Tongue (tissue), 2 donors: Measurements from ENCODE around the gene CDKL5. TPM values are rescaled to one million over a fixed set of nuclear protein-coding genes. Genes with fewer than 3 reads are reported as not detected.

Source experiments
- DNase-seq: peaks from one replicate; pipeline ENCODE4 v3.0.0-alpha.2; 2015
- total RNA-seq: library from RNA; depleted of rRNA; stranded (reverse); fragments of >200 nt; gene quantifications from one replicate; pipeline ENCODE4 v1.2.3, GENCODE V29; 2014

The CDKL5 gene
- total RNA-seq, 1 donor from 2014 or later, result 9.3 TPM

DNA sequence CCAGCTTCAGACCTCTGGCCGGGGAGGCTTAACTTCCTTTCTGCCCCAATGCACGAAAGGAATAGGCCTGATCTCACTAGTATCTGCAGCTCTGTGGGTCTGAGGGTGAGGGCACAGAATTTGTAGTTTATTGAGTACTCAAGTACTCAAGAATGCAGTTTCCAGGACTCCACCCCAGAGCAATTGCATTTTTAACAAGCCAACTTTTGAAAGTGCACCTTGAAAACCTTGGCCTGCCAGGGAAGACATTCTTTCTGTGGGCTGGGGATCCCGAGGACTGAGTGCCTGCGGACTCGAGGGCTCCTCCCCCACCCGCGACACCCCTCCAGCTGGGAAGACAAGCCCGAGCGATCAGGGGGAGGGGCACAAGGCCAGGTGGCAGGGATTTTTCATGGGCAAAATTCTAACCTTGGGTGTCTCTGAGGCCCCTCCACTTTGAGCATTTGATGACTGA, 224.1 kb downstream of the CDKL5 start:
- DNase-seq, result no peak

DNA sequence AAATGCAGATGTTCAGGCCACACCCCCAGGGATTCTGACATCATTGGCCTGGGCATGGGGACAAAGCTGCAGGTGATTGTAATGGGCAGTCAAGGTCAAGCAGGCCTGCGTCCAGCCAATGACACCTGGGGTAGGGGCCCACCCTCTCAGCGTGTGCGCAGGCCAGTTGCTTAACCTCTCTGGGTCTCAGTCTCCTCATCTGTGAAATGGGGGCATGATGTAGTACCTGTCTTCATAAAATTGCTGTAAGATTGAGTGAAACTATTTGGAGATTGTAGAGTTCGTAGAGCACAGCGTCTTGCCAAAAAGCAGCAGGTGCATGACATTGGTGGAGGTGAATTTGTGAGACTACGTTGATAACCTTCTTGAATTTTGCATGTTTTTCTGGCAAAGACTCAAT, 225.3 kb downstream of the CDKL5 start:
- DNase-seq, result no peak

DNA sequence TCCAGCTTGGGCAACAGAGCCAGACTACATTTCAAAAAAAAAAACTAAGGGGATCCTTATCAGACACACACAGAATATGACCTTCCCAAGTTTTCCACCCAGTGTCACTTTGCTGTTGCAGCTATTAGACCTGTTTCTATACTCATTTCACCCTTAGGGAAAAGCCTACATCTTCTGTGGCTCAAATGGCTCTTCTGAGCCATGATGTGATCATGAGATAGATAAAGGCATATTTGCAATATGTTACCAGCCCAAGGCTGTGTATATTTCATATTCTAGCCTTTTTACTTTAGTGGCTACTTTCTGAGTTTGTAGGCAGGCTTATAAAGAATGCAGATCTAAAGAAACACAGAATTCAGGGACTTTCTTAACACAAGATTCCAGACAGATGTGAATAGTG, 227.2 kb downstream of the CDKL5 start:
- no peak for DNase-seq

DNA sequence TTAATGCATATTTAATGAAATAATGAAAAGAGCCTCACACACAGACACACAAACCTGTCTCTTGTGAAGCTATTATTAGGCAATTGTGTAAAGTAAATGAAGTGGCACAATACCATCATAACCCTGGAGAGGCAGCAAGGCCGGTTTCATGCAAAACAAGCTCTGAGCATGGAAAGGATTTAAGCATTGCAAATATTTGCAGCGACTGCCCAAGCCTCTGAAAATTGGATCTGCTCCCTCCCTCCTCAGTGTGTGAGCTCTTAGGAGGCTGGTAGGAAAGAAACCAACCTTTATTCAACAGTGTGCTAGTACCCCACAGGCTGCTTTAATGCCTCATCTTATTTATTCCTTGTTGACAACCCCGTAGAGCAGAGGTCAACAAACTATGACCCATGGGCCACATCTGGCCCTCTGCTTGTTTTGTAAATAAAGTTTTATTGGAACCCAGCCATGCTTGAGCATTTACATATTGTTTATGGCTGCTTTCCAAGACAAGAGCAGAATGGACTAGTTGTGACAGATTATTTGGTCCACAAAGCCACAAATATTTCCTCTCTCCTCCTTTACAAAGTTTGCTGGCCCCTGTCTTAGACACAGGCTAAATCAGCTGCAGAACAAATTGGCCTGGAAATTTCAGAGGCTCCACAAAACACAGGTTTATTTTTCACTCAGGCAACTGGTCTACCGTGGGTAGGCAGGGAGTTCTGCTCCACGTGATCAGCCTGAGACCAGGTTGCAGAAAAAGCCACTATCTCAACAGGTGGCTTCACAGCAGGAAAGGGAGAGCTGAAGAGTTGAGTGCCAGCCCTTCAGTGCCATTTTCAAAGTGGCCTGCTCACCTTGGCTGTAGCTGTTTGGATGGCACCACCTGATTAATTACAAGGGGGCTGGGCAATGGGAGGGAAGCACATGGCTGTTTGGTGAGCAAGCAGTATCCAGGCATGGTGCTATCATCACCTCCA, 229.7 kb downstream of the CDKL5 start:
- DNase-seq, result no peak

DNA sequence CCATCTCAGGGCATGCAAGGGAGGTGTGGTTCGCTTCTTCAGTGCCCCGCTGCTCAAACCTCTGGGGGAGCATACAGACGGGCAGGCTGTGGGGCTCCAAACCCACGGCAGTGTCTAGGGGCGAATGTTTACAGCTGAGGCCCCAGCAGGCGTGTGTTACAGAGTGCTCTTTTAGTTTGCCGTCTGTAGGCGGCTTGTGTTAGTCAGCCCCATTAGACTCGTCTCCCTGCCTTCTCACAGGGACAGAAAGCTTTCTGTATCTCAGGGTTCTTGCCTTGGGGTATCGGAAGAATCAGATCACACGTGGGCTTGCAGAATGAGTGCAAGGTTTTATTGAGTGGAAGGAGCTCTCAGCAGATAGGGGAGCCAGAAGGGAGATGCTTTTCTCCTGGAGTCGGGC, 235.9 kb downstream of the CDKL5 start:
- no peak for DNase-seq

DNA sequence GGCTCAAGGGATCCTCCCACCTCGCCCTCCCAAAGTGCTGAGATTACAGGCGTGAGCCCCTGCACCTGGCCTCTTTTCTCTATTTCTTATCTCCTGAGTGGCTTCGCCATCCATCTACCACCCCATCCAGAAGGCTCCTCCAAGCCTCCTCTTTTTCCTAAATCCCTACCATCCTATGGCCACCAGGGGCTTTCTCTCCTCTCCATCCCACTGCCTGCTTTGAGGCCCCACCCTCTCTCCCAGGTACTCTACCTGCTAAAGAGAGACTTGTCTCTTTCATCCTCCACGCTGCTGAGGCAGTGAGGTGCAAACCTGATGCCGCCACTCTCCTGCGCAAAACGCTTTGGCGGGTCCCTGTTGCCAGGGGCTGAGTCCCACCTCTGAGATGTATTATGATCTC, 239.5 kb downstream of the CDKL5 start:
- DNase-seq, result no peak

DNA sequence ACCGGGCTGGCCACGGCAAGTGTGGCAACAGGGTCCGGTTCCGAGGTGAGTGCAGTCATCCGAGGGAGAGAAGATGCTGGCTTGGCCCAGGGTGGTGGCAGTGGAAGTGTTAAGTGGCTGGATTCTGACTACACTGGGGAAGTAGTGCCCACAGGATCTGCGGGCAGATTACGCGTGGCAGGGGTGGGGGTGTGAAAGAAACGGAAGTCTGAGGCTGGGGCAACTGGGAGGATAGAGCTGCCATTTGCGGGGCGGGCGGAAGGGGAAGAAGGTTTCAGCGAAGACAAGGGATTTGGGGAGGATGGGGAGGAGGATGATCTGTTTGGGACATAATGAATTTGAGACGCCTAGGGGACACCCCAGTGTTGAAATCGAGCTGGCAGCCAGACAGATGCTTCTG, 241.2 kb downstream of the CDKL5 start:
- DNase-seq, result no peak

DNA sequence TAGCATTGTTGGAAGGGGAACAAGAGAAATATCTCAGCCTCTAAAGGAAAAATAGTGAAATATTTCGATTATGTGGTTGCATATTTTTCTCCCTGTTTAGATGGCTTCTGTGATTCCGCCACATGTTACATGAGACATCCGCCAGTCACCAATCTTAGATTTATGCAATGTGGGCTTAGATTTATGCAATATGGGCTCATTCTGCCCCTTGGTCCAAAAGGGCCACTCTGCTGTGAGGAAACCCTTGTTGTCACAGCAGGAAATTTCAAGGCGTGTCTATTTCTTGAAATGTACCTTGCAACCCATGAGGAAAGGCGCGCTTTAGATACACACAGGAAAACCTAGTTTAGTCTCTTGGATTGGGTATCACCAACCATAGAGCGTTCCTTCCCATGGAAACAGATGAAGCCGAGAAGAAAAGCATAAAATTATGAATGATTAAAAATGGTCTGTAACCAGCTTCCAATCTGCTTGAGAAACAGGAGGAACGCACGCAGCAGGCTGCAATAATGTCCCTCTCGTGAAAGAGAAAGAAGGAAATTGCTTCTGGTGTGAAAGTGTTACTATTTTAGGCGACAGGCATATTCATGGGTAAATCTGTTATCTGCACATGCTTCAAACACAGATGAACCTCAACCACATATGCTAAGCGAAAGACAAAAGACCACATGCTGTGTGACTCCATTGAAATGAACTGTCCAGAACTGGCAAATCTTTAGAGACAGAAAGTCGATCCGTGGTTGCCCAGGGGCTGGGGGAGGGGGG, 242.8 kb downstream of the CDKL5 start:
- no peak for DNase-seq

DNA sequence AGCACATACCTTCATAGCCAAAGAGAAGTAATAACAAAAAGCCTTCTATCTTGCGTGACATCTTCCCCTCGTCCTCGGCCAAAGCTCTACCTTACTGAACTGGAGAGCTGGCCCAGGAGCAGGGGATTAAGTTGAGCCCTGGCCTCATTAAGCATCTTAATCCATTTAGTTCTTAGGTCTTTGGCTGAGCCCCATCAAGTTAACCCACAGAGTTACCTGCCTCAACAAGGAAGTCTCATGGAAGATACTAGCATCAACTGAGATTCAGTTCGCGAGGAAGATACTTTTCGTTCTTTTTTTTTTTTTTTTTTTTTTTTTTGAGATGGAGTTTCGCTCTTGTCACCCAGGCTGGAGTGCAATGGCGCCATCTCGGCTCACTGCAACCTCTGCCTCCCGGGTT, 246.6 kb downstream of the CDKL5 start, which contains the start of gene RS1:
TSS of gene RS1 (minus strand) at position 101 of the 400 bp plus-strand sequence. CDS start at position 61, 40 bp downstream.
- DNase-seq, result no peak

DNA sequence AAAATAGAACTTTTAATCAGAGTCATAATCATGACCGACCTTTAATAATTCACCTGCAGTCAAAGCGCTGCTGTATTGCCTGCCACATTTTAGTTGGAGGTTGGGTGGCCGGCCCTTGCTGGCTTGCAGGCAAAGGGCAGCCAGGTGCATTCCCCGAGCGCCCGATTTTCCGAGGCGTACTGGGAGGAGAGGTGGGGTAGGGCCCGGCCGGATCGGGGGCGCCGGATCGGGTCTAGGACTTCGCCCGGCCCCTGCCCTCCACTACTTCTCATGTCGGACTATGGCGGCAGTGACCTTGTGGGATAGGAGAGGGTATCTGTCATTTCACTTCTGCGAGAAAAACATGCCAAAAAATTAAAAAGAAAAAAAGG, 249.0 kb downstream of the CDKL5 start:
- no peak for DNase-seq

DNA sequence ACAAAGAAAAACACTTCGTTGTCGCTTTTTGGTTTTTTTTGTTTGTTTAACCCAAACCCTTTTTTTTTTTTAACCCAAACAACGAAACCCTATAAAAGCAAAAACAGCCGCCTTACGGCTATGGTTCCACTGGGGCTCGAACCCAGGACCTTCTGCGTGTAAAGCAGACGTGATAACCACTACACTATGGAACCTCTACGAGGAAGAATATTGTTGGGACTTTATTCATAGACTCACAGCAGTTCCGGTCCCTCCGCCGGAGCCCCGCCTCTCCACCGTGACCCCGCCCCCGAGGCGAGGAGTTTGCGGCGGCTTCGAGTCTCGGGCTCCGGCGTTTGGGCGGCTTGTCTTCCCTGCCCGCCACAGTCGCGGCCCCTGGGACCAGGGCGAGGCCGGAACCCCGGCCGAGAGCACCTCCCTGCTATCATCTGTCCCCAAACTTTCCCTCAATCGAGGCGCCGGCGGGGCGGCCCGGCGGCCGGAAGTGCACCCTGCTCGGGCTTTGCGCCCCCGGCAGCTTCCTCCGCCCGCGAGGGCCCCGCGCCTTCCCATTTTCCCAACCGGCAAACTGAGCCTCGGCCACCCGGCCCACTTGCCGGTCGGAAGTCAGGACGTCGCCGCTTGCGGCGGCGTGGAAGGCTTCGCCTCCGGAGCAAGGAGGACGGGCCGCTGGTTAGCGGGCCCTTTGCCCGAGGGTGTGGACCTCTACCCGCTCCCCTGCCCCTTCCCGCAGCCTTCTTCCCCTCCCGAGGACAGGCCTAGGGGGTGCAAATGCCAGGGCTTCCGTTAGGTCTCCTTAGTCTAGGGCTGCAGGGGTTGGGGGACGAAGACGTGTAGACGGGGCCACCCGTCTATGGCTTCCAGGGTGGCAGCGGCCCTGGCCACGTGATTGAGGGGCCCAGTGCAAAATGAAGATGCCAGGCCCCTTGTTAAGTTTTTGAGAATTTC, 249.7 kb downstream of the CDKL5 start:
- DNase-seq, result peak; percentile 92

DNA sequence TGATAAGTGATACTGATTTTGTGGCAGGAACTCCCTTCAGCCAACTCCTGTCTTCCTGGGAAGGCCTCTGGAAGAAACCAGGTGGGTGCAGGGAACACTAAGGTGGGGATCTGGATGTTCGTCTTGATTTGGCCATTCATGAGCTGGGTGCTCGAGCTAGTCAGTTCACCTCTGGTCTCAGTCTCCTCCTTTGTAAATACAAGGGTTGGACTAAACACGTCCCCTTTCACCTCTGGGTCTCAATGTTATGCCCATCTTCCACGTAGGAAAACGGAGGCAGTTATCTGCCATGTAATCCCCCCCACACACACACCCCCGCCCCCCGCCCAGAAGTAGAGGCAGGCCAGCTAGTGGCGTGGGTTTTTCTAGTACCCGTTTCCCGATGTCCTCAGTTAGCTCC, 250.6 kb downstream of the CDKL5 start:
- DNase-seq, result no peak

DNA sequence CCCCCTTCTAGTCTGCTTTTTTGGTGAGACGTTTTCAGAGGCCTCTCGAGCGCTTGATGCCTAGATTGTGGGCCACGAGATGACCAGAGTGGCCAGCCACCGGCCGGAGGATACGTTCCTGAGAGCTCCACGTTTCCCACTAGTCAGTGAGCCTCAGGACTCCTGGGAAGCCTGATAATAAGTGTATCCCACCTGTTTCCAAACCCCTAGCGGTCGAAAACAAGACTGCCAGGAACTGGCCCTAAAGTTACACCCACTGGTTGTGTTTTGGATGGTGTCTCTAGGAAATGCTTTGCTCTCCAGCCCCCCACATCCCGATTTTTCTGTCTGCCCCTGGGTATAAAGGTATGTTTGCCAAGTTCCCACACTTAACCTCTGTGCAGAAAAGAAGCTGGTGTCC, 251.1 kb downstream of the CDKL5 start:
- DNase-seq, result peak; percentile 16

DNA sequence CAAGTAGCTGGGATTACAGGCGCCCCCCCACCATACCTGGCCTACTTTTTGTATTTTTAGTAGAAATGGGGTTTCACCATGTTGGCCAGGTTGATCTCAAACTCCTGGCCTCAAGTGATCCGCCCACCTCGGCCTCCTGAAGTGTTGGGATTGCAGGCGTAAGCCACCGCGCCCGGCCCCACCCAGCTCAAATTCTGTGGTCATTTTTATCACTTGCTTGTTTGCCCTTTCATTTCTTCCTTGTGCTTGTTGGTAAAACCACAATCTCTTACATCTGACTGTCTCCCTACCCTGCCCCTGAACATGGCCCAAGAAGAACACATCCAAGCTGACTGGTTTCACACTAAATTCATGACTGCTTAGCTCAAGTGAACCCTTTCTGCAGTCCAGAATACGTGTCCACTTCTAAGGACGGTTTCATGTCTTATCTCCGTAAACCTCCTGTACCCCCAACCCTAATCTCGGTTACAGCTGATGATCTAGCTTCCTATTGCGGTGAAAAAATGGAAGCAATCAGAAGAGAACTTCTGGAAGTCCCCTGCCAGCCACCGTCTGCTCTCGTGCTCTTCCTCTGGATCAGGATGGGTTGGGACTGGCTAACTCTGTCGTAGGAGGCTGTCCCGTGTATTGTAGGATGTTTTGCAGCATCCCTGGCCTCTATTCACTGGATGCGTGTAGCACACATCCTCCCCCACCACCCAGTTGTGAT, 251.9 kb downstream of the CDKL5 start:
- no peak for DNase-seq

DNA sequence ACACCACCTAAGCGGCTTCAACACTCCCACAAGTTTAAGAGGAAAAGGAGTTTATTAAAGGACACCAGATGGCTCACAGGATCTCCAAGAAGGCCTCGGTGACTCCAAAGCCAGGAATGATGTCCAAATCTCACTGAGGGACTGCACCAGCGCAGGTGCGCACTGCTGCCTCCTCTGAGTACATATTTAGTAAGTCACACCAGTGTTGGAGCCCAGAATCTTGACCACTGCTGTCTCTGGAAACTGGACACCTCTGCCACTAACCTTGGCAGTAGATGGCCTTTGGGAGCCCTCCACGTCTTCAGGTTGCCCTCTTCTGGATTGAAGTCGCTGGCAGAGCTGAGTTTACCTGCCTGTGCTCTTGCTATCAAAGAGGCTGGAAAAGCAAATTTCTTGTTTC, 256.6 kb downstream of the CDKL5 start:
- no peak for DNase-seq

DNA sequence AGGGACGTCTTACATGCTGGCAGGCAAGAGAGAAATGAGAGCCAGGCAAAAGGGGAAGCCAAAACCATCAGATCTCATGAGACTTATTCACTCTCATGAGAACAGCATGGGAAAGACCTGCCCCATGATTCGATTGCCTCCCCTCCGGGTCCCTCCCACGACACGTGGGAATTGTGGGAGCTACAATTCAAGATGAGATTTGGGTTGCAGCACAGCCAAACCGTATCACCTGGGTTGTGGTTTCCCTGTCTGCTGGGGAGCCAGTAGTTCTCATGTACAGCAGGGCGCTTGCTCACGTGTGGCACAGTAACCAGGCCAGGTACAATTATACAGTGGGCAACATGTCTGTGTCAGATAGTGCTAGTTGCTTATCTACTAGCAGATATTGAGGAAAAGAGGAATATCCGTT, 257.6 kb downstream of the CDKL5 start:
- DNase-seq, result no peak

DNA sequence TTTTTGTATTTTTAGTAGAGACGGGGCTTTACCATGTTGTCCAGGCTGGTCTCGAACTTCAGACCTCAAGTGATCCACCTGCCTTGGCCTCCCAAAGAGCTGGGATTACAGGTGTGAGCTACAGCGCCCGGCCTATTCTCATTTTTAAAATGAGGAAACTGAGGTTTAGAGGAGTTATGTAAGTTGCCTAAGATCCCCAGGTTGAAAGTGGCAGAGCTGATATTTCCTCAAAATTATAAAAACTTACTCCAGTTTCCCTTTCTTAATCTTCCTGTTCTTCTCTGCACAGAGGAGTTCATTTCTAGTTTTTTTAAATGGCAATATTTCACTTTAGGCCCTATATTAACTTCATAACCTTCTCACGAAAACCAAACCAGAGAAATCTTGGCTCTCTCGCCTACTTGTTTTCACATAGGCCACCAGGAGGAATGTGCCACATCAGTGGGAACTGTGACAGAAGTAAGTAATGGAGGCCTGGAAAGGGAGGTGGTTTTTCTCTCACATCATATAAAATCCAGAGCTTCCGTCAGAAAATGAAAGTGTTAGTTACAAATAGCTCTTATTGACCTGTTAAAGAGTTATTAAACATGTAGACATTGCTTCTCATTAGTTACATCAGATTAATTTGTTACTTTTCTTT, 262.6 kb downstream of the CDKL5 start:
- DNase-seq, result no peak

DNA sequence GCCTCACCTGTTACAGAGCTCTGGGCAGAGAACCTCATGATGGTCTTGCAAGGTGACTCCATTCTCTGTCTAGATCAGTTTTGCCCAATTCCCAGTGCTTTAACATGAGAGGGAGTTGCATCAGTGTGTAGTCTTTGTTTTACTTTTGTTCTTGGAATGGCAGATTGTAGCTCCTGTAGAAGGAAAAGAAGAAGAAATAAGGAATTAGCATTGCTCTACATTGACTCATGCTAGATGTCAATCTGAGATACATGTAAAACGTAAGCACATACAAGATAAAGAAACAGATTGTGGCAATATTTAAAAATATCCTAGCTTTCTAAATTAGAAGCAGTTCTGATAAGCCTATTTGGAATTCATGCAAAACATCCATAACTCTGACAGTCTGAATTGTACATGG, 266.0 kb downstream of the CDKL5 start:
- DNase-seq, result no peak

DNA sequence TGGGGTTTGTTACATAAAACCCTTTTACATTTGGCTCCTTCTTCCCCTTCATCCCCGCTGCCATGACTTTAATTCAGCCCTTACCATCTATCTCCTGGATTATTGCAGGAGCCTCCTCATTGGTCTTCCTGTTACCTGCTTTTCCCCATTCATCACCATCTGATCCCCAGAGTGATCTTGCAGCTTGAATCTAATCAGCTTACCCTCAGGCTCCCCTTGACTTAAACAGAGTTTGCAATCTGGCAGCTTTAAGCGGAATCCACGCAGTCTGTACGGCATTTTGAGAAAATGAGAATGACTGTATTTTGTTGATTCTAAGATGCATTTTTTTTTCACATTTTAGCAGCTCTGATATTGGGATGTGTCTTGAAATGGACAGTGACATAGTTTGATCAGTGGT, 267.1 kb downstream of the CDKL5 start:
- no peak for DNase-seq

DNA sequence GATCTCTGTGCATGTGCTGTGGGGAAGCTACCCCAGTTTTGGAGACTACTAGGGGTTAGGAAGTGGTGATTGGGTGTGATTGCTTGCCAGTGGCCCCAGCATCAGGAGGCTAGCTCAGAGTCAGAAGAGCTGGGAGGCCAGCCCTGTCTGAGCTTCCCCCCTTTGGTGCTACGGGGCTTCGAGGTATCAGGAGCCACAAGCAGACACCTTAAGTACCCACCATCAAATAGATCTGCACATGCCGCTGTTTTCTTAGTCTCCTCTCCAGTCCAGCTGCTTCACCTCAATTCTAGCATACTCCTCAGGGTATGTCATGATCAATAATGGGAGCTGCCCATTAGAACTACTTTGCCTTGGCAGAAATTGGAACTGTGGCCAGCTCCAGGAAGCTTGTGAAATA, 271.2 kb downstream of the CDKL5 start:
- no peak for DNase-seq
